ENCODE data around the gene DBNL.

Gene DBNL

DNA sequence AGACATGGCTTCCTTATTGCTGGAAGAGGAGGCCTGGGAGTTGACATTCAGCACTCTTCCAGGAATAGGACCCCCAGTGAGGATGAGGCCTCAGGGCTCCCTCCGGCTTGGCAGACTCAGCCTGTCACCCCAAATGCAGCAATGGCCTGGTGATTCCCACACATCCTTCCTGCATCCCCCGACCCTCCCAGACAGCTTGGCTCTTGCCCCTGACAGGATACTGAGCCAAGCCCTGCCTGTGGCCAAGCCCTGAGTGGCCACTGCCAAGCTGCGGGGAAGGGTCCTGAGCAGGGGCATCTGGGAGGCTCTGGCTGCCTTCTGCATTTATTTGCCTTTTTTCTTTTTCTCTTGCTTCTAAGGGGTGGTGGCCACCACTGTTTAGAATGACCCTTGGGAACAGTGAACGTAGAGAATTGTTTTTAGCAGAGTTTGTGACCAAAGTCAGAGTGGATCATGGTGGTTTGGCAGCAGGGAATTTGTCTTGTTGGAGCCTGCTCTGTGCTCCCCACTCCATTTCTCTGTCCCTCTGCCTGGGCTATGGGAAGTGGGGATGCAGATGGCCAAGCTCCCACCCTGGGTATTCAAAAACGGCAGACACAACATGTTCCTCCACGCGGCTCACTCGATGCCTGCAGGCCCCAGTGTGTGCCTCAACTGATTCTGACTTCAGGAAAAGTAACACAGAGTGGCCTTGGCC lies 16.6 kb downstream of the DBNL start:
- in situ Hi-C loops (cut with MboI; ENCODE audit: low sequenced_read_pairs): no loop called here

DNA sequence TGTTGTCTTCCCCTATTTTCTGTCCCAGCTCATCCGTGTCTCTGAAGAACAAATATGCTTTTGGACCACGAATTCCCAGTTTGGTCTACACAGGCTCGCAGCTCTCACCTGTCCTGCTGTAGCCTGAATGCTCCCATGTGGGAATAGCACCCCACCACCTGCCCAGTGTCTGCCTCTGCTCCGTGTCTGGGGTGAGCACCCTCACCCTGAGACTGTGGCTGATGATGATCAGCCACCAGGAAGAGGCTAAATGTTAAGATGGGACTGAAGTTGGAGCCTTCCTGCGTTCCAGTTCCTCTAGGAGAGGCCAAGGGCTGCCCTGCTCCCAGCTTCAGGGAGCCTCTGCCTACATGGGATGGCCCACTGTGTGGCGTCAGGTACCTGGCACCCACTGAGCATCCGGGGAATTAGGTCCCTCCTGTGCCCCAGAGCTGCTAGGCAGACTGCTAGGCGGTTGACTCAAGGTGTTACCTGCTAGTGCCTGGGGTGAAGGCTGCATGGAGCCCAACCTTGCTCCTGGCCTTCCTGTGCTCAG lies 17.2 kb downstream of the DBNL start:
- in situ Hi-C loops (cut with MboI; ENCODE audit: low sequenced_read_pairs): no loop called here

DNA sequence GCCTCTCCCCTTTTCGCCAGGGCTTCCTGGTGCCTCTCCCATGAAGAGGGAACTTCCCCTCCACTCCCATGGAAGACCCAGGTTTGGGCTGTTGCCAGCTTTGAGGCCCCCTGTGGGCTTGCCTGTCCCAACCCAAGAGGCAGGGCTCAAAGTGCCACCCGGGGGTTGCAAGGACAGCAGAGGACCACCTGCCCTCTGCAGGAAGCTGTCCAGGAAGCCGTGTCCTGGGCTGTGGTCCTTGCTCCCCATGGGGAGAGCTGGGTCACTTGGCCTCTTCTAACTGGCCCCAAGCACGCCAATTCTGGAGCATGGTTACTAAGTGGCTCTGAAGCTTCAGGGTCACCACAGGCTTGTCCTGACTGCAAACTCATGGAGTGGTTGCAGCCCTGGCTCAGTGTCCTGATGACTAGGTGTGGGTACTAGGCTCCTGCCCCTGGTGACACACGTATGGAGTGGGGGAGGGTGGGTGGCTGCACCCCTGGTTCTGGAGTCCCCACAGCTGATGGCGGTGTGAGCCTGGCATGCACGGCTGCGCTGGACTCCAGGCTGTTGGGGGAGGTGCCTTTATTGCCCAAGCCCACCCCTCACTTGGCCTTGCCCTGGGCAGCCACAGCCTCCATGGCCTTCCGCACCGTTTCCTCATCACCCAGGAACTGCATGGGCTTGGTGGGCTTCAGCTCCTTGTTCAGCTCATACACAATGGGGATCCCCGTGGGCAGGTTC lies 17.8 kb downstream of the DBNL start:
- in situ Hi-C loops (cut with MboI; ENCODE audit: low sequenced_read_pairs): no loop called here

DNA sequence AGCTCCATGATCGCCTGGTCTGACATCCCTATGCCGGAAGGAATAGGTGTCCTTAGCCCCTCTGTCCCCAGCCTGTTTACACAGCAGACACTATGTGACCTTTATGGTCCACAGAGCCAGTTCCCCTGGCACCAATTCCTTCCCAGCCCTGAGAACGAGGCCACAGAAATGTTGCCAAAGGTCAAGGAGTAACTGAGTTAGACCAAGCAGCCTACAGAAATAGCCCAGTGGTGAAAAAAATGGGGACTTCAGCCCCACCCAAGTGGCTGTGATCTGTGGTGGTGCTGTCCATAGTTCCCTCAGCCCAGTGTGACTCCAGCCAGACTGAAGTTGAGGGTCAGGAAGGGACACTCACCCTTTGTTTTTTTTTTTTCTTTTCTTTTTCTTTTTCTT lies 18.4 kb downstream of the DBNL start:
- in situ Hi-C loops (cut with MboI; ENCODE audit: low sequenced_read_pairs): no loop called here

- in situ Hi-C loops (cut with MboI; ENCODE audit: low sequenced_read_pairs): no loop called here
These were observed 19.0 kb downstream of the DBNL start for GRCh38 chr7:44063547-44063893.

GRCh38 chr7:44063894-44064651 lies 19.6 kb downstream of the DBNL start:
- in situ Hi-C loops (cut with MboI; ENCODE audit: low sequenced_read_pairs): no loop called here

DNA sequence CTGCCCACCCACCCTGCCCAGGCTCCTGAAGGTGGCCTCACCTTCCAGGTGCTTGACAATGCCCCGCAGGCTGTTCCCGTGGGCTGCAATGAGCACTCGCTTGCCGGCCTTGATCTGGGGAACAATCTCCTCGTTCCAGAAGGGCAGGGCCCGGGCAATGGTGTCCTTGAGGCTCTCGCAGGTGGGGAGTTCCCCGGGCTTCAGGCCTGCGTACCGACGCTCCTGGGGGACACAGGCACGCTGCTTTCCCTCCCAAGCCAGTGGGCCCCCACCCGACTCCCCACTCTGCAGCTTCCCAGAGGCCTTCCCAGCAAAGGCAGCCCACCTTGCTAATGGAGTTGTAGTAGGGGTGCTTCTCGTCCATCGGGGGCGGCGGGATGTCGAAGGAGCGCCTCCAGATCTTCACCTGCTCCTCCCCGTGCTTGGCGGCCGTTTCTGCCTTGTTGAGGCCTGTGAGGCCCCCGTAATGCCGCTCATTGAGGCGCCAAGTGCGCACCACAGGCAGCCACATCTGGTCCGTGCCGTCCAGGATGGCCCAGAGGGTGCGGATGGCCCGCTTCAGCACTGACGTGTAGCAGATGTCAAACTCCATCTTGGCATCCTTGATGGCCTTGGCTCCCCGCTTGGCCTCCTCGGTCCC lies 20.4 kb downstream of the DBNL start:
- in situ Hi-C loops (cut with MboI; ENCODE audit: low sequenced_read_pairs): no loop called here

DNA sequence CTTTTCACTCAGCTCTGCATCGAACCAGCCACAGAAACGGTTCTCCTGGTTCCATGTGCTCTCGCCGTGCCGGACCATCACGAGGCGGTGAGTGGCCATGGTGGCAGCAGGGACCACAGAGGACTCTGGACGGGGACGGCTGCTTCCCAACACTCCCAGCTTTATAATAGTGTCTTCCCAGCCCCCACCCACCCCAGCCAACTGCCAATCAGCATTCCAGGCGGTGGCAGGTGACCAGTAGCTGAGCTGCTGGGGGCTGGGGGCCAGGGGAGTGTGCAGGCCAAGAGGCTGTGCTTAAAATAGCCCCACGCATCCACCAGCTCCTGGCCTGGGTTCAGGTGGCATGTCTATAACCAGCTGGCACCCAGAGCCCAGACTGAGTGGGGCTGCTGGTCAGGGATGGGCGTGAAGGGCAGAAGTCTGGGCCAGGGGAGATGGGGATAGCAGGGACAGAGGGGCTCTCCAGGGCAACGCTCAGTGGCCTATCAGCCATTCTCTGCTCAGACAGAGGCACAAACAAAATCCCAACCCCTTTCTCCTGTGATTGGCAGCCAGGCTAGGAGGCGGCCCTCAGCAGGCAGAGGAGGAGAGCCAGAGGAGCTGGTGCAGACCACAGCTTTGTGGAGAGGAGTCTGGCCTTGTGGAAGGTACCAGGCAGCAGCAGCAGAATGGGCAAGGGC lies 21.1 kb downstream of the DBNL start, which contains the start of gene PGAM2:
PGAM2 (minus strand) TSS at position 137 of the 680 bp plus-strand sequence; CDS start at position 99, 38 bp downstream.
- in situ Hi-C loops (cut with MboI; ENCODE audit: low sequenced_read_pairs): no loop called here

DNA sequence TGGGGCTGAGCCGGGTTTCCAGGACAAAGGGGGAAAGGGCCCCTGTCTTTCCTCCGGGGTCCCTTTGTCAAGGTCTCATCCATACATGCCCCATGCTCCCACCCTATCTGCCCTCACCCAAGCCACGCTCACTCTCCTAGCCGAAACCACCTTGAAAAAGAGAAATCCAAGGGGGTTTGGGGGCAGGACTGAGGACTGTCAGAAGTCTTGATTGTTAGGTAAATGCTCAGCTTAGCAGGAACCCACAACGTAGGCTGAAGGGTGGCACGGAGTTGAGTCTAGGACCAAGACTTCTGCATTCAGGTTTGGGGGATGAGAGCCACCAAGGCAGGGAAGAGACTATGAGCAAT lies 21.6 kb downstream of the DBNL start:
- in situ Hi-C loops (cut with MboI; ENCODE audit: low sequenced_read_pairs): no loop called here

- in situ Hi-C loops (cut with MboI; ENCODE audit: low sequenced_read_pairs): no loop called here
These were observed 22.1 kb downstream of the DBNL start for GRCh38 chr7:44066494-44067063.

DNA sequence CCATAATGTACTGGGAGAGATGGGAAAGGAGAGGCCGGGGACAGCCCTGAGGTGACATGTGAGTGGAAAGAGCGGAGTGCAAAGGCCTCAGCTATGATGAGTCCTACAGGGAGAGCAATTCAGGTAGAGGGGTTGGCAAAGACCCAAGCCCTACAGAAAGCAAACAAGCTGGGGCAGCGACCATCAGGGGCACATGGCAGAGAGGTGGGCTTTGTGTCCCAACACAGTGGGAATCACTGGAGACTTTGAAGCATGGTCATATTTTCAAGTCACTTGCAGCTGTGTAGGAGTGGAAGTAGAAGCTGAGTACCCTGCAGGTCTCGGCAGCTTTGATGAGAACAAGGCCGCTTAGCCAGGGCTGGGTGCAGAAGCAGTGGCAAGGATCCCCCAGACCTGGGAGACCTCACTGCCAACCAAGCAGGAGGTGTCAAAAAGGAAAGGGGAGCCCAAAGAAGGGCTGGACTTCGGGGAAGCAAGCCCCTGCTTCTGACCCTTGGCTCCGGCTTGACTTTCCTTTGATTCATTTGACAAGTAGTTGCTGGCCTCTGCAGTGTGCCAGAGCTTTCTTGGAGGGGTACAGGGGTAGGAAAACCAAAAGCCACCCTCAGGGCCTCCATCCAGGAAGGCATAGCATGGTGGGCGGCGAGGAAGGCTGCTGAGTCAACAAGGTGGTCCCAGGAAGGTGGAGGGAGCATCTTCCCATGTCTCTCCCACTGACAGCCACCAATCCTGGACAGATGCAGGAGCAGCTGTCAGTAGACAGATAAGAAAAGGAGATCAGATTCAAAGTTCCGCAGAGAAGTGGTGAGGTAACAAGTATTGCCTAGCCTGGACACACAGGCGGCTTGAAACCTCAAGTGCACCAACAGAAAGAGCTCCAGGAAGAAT lies 22.8 kb downstream of the DBNL start:
- in situ Hi-C loops (cut with MboI; ENCODE audit: low sequenced_read_pairs): no loop called here

- in situ Hi-C loops (cut with MboI; ENCODE audit: low sequenced_read_pairs): no loop called here
These were observed 23.6 kb downstream of the DBNL start for GRCh38 chr7:44068054-44068453.

- in situ Hi-C loops (cut with MboI; ENCODE audit: low sequenced_read_pairs): no loop called here
These were observed 27.3 kb downstream of the DBNL start for GRCh38 chr7:44071726-44072363.

DNA sequence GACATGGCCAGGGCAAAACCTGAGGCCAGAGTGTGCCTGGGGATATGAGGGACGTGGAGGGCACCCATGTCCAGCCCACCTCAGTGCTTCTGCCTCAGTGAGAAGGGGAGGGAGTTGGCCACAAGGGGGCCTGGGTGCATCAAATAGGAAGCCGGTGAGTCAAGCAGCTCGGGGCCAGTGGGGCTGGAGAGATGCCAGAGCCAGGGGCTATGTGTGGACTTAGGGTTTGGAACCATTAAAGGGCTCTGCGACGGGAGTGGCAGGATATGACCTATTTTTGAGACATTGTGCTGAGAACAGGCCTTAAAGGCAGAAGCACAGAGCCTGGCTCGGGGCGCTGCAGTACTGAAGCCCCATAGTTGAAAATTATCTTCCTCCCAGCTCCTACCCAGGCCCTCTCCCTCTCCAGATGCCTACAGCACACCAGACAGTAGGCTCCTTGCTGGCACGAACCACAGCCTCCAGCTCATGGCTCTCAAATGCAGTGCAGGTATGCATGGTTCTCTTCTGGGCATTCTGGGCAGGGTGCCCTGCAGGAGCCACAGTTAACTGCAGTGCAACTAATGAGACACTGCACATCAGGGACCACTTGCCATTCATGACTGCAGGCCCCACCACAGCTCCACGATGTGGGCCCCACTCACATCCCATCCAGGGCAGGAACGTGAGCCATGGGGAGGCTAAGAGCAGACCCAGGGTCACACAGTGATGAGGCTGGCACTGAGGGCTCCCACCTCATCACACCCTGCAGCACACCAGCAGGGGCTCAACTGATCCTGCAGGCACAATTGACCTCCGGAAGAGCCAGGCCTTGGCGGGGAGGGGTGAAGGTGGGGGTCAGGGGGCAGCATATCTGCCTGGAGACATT lies 28.1 kb downstream of the DBNL start:
- in situ Hi-C loops (cut with MboI; ENCODE audit: low sequenced_read_pairs): no loop called here

DNA sequence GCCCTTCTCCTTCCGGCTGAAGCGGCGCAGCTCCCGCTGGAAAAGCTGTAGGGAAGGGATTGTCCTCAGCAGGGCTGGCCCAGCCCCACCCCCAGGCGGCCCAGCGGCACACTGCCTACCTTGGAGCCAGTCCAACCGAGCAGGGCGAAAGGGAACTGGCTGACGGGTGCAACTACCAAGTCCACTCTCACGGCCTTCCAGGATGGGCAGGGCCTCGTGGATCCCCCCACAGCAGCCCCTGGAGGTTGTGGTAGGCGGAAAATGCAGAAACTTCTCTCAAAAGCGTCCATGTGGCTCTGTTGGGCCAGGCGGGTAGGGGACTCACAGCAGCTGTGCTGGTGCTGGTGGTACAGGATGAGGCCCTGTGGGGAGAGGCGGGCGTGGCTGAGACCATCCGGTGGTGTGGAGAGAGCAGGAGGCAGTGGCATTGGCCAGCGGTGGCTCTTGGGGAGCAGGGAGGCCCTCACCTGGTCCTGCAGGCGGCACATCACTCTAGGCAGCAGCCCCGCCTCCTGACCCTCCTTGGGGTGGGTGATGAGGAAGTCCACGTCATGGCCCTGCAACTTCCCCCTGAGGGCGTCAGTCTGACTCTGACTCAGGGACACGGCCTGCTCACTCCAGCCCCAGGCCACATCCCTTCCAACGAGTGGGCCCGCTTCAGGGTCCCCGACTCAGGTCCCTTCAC lies 29.3 kb downstream of the DBNL start:
- in situ Hi-C loops (cut with MboI; ENCODE audit: low sequenced_read_pairs): no loop called here

DNA sequence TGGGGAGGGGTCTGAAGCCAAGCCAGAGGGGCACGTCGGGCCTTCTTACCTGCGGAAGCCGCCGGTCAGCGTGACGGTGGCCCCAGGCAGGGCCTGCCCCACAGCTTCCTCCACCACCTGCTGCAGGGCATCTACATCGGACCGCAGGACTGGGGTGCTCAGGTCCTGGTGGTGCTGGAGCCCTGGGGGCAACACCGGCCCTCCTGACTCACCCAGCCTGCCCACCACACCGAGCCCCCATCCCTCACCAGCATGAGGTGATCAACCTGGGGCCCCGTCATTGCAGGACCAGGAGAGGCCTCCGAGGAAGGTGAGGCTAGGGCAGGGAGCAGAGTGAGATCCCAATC lies 29.8 kb downstream of the DBNL start:
- in situ Hi-C loops (cut with MboI; ENCODE audit: low sequenced_read_pairs): no loop called here

- in situ Hi-C loops (cut with MboI; ENCODE audit: low sequenced_read_pairs): no loop called here
These were observed 31.0 kb downstream of the DBNL start for GRCh38 chr7:44075296-44076075.
